GM18868 (cell line): ENCODE data around the gene KIAA1328.

Source experiments
- ATAC-seq: cut with Tn5 transposase; IDR thresholded peaks from one replicate; pipeline ENCODE4 v1.9.1; 2021; ENCODE audit warnings: mild to moderate bottlenecking, moderate library complexity; ENCODE audit not compliant: unreplicated experiment

Gene KIAA1328

DNA sequence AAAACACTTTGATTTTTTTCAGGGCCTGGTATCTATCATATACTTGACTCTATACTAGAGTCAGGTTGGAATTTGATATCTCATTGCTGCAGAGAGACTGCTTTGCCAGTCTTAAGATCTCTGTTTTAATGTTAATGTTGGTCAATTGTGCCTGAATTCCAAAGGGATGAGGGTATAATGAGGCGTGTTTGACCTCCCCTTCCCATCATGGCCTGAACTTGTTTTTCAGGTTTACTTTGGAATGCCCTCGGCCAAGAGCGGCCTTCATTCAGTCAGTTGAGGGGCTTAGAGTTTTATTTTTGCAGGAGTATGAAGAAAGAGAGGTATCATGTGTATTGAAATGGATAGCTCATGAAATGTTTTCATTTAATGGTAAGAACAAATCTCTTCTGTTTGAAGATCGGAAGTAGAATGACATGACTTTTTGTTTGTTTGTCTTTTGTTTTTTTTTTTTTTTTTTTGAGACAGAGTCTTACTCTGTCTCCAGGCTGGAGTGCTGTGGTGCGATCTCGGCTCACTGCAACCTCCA lies 119.0 kb downstream of the KIAA1328 start:
- no peak for ATAC-seq

DNA sequence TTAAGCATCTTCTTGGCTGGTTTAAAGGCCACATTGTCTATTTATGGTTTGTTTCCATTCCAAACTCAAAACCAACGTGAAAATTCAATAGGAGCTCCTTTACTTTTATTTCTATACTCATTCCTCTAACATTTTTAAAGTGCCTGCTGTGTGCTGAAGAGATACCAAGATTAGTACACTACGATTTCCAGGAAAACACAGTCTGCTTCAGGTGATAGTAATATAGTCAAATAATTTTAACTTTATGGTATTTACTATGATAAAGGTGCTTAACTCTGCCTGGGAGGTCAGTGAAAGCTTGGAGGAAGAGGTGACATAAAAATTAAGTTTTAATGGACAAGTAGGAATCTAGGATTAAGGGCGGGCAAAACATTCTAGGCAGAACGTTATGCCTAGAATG lies 121.4 kb downstream of the KIAA1328 start:
- no peak for ATAC-seq

DNA sequence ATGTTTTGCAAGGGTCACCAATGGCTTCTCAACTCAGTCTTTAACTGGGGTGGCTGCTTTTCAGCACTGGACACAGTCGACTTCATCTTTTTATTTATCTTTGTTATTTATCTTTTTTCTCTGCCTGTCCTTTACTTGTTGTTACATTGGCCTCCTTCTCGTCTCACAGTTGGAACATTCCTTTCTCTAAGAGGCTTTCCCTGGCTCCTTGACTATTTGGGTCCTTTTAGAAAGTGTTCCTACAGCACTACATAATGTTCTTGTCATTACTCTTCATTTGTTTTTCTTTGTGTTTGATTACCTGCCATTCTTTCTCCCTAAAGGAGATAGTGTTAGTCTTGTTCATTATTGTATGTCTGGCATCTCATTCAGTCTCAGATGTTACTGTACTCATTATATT lies 122.0 kb downstream of the KIAA1328 start:
- ATAC-seq, result no peak

DNA sequence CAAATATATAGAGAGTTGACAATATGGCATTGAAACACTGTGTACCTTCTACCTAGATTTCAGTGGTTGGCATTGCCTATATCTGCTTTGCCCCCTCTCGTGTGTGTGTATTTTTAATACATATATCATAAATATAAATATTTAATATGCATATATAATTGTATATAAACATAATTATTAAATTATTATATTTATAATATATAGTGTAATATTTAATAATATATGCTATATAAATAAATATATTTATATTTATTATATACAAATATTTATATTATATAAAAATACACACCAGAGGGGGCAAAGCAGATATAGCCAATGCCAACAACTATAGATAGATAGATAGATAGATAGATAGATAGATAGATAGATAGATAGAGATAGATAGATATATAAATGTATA lies 124.1 kb downstream of the KIAA1328 start:
- no peak for ATAC-seq

DNA sequence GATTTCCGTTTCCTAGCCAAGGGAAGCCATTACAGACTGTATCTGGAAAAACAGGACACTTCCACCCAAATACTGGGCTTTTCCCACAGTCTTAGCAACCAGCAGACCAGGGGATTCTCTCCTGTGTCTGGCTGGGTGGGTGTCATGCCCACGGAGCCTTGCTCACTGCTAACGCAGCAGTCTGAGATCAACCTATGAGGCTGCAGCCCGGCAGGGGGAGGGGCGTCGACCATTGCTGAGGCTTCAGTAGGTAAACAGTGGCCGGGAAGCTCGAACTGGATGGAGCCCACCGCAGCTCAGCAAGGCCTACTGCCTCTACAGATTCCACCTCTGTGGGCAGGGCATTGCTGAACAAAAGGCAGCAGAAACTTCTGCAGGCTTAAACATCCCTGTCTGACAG lies 131.1 kb downstream of the KIAA1328 start:
- ATAC-seq, result no peak

DNA sequence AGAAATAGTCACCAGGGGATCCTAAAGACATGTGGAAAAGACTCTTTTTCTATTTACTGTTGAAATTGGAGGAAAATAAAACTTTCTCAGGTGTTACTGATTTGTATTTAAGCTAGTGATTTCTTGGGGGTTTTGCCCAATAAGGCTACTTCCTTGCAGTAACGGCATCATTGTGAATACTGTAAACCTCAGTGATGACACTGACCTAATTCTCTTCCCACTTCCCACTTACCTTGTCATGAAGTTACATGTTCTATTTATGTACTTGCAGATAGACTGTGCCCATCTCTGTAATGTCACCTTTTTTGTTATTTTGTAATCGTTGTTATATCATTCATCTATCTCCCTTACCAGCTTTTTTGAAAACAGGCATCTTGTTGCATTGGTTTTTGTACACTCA lies 134.5 kb downstream of the KIAA1328 start:
- peak; percentile 52 for ATAC-seq

DNA sequence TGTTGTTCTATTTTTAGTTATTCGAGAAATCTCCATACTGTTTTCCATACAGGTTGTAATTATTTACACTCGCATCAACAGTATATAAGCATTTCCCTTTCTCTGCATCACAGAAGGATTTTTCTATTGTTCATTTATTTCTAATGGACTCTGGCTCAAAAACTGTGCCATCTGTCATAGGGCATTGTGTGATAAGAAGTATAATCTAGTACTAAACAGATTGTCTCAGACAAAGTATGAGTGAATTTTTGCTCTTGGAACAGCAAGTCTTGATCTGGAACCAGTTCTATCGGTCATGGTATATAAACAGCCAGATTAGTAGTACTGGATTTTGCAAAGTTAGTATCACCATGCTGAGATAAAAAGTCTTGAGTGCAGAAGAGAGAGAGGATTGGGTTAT lies 145.8 kb downstream of the KIAA1328 start:
- no peak for ATAC-seq

DNA sequence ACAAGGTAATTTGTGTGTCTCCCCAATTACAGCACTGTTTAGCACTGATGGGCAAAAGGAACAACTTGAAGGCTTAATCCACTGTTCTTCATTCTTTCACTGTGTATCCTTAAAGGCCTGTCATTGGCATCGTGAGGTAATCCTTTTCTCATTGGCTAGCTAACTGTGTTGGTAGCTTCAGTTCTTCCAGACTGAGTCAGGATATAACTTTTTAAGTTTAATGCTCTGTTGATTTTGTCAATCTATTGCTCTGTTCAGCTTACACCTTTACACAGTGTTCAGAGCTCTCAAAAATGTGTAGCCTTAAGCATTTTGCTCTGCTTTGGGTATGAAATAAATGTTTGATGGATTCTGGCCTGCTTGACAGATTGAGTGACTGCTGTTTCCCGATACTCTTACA lies 148.2 kb downstream of the KIAA1328 start:
- no peak for ATAC-seq

DNA sequence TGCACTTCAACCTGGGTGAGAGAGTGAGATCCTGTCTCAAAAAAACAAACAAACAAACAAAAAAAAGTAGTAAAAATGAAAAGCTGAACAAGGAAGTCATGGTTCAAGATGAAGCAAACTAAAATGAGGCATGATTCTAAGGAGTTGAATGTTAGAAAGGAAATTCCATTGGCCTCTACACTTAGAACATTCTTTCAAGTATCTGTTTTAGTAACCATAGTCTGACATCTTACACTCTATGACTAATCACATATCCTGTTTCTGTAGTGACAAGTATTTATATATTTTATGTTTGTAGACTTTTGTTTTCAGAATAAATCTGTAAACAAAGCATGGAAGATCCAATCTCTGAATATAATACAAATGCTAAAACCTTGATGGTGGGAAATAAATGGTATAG lies 164.1 kb downstream of the KIAA1328 start:
- ATAC-seq, result peak; percentile 72

DNA sequence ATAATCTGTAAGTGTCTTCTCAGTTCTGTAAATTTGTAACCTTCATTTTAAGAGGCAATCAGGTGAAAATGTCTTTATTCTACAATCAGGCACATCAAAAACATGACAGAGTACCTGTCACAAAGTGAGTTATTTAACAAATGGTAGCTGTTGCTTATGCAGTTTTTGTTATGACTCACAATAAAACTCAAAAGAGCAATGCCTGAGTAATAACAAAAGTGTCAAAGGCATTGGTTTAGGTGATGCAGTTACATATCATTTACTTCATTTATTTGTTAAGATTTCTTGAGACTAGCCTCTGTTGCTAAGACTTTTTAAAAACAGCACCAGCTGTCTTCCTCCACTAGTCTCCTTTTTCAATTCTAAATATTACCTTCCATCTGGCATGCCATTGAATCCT lies 177.8 kb downstream of the KIAA1328 start:
- peak; percentile 95 for ATAC-seq

DNA sequence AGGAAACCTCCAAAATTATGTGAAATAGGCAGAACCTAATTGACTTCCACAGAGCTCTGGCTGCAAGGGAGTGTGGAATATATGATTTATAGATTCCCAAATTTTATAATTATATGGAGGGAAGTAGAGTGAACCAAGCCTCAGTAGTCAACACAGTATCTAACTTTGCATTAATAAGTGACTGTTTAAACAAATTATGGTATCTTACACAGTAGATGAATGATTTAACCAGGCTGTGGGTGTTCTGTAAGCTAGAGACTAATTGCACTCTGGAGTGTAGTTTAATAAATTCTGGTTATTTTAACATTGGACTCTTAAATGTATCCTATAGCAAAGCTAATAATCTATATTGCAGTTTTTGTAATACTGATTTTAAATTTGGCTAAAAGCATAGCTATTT lies 183.5 kb downstream of the KIAA1328 start:
- no peak for ATAC-seq

DNA sequence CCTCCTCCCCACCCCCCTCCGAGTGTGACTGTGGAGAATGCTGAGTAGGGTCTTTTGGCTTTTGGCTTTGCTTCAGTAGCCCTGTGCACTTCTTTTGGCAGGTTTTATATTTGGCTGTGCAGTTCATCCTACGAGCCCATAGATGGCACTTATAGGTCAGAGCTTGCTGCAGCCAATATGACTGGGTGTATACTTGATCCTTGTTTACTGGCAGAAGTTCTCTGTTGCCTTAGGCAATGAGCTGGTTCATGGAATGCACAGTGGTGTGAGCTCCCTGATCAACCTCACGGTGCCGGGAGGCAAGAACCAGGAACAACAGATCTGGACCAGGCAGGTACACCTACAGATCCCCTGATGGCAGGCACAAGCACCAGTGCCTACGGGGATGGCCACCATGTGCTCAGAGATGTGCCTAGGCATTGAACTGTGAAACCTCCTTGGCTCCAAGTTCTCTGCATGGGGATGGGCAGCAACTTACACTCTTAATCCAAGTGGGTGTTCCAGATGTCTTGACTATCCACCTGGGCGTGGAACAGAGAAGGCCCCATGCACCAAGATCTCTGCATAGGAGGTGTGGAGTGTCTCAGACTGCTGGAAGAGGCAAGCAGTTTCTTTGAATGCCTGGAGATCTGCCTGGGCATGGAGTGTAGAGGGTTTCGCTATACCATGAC lies 190.4 kb downstream of the KIAA1328 start:
- ATAC-seq, result no peak

DNA sequence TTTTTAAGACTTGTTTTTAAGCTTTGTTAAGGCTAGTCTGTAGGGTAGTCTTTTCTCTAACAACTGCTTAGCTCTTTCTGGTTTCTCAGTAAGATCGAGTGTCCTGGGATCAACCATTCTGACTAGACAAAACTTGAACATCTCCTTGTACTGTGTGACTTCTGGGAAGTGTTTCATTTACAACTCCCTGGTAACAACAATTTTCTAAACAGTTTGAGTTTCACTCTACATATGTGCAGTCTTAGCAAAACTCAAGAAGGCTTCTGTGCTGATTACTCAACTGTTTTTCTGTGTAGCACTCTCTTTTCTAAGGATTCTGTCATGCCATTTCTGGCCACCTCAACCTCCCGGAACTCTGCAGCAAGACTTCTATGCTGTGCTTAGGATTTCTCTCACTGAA lies 204.5 kb downstream of the KIAA1328 start:
- no peak for ATAC-seq

DNA sequence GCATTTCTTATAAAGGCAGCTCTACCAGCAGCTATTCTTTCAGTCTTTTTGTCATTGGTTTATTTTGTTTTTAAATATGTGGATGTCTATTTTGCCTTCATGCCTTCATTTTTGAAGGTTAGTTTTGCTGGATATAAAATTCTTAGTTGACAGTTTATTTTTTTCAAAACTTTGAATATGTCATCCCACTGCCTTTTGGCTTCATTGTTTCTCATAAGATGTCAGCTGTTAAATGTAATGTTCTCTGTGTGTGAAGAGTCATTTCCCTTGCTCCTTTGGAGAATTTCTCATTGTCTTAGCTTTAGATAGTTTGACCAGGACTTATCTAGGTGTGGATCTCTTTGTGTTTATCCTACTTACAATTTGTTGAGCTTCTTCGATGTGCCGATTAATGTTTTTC lies 213.5 kb downstream of the KIAA1328 start:
- ATAC-seq, result no peak

DNA sequence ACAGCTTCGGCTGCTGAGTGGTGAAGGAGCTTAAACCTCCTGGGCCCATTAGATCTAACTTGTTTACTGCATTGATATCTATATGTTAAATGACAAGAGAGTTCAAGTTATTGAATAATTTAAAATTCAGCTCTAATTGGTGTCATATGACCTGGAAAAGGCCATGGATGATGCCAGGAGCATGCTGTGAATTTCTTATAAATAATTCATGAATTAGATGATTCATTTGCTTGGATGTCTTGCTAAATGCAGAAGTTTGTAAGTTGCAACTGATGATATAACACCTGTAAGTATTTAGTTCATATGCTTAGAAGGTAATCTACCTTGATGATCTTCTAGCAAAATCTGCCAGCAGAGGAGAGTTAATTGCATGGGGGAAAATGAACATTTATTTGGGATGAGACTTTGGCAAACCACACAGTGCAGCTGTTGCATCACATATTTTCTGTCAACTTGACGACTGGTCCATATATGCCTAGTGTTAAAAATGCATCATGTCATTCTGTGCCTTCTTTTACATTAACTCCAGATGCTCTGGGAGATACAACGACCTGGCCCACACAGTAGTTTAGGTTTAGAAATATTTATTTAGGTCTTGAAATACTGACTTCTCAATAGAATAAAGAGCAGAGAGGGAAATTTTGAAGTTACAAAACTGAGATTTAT lies 226.3 kb downstream of the KIAA1328 start:
- no peak for ATAC-seq

DNA sequence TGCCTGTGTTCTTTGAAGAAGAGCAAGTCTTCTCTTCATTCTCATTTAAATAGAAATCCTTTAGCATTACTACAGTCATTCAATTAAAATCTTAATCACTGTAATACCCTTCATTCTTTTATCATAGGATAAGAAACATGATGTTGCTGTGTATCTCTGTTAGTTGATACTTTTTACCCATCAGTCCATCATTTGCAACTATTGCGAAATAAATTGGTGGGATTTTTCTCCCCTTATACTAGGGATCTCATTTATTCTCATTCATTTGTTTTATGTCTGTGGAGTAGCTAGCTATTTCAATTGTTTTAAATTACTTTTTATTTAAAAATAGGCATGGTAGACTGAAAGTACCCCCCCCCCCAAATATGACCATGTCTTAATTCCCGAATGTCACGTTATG lies 235.3 kb downstream of the KIAA1328 start:
- ATAC-seq, result no peak

DNA sequence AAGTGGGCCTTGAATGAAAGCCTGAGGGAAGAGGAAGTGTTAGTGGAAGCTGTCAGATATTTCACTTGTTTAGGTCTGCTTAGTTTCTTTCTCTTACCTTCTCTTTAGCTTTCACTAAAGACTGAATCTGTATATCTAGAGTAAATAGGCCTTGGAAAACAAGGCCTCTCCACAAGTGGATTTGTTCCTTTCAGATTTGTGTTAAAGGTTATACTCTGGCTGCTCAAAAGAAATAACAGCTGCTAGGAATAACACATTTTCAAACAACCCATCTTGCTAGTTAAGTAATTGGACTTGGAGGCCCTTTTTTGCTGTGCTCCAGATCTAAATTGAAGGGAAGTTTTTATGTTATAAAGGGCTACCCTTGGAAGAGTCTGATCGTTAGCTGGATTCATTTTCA lies 236.3 kb downstream of the KIAA1328 start:
- ATAC-seq, result no peak

DNA sequence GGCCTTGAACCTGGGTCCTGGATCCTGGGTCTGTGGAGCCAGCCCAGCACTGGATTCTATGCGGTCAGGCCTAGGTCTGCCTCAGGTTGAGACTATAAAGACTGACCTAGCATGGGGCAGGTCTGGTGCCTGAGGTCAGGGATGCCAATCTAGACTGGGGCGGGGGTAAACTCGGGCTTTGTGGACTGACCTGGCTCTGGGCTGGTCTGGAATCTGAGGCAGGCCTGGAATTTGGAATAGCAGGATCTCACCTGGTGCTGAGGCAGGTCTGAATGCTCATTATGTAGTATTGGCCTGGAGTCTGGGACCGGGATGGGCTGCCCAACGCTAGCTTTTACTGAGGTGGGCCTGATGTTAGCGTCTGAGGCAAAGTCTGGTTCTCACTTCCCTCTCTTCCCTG lies 256.0 kb downstream of the KIAA1328 start:
- ATAC-seq, result no peak

DNA sequence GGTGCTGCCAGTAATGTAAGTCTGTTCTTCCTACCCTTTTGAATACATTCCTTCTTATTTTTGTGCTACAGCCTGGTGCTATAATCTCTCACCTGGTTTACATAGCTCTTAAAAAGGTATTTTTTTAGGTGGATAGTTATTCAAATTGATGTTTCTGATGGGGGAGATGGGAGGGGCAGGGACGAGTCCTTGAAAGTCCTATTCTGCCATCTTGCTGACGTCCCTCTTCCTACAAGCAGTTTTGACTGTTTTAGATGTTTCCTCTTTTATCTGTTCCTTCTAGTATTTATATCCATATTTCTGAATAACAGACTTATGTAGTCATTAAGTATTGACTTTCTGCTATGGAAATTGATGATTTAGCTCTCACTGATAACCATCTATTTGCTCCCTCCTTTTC lies 256.4 kb downstream of the KIAA1328 start:
- no peak for ATAC-seq

DNA sequence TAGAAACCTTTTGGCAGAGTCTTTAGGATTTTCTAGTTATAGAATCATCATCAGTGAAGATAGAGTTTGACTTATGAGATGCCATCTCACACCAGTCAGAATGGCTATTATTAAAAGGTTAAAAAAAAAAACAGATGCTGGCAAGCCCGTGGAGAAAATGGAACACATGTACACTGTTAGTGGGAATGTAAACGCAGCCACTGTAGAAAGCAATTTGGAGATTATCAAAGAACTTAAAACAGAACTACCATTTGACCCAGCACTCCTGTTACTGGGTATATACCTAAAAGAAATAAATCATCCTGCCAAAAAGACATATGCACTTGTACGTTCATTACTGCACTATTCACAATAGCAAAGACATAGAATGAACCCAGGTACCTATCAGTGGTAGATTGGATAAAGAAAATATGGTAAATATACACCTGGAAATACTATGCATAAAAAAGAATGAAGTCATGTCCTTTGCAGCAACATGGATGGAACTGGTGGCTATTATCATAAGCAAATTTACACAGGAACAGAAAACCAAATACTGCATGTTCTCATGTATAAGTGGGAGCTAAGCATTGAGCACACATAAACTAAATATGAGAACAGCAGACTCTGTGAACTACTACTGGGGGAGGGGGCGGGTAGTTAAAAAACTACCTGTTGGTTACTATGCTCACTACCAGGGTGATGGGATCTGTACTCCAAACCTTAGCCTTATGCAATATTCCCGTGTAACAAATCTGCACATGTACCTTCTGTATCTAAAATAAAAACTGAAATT lies 279.0 kb downstream of the KIAA1328 start:
- ATAC-seq, result no peak

DNA sequence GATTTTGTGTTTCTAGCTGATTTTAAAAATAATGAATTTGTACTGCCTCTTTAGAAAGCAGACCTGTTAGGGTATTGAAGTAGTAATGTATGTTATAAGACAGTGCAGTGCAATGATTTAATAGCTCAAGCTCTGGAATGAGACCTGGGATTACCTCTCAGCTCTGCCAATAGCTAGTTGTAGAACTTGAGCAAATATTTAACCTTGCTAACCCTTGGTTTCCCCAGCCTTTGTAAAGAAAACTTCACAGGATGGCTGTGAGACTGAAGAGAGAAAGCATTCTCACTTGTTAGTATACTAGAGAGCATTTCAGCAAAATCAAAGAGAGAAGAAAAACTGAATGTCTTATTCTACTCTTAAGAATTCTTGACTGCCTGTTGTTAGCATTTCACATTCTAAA lies 293.9 kb downstream of the KIAA1328 start:
- ATAC-seq, result no peak

DNA sequence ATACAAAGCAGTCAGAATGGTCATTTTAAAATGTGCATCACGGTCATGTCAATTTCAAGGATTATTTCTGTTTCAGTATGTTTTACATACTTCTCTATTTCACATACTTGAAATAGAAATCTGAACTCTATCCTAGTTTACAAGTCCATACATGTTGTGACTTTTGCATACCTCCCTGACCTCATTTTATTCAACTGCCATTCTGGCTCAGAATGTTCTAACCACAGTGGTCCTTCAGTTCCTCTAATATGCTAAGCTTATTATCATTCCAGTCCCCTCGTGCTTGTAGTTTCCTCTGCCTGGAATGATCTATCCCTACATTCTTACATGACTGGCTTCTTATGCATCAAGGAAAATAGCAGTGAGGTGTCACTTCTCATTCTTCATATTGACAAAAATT lies 295.6 kb downstream of the KIAA1328 start:
- no peak for ATAC-seq
